Breast epithelium (tissue), 4 donors: Measurements from ENCODE around the gene CADPS. TPM values are rescaled to one million over a fixed set of nuclear protein-coding genes. Genes with fewer than 3 reads are reported as not detected.

ENCODE experiments used
- DNase-seq, 2 donors: peaks; one replicate each; pipeline ENCODE4 v3.0.0-alpha.2; 2019; ENCODE audit warnings: low spot score in 2 of 2
- H3K27ac ChIP-seq, 2 donors: fragments of 200-600 bp; sonication (generic) in 1 of 2; one replicate each; pipeline ENCODE4 v1.5.1; 2016 to 2019; ENCODE audit warnings: mild to moderate bottlenecking in 1 of 2
- H3K27me3 ChIP-seq, 2 donors: fragments of 200-600 bp; sonication (generic) in 1 of 2; one replicate each; pipeline versions ENCODE4 v1.5.1 to v1.6.0; 2017 to 2019; ENCODE audit warnings: control low read depth in 1 of 2, mild to moderate bottlenecking in 1 of 2
- H3K36me3 ChIP-seq: fragments of 200-600 bp; one replicate; pipeline ENCODE4 v1.5.1; 2019
- H3K4me1 ChIP-seq, 2 donors: fragments of 200-600 bp; sonication (generic); one replicate each; pipeline ENCODE4 v1.5.1; 2016 to 2019; ENCODE audit warnings: control low read depth in 1 of 2
- H3K4me3 ChIP-seq, 3 donors: fragments of 200-600 bp; sonication (generic); 1 replicate in 2 of 3; 2 replicates in 1 of 3; pipeline ENCODE4 v1.5.1; 2016 to 2019; ENCODE audit warnings: mild to moderate bottlenecking in 3 of 3, moderate library complexity in 2 of 3
- H3K9me3 ChIP-seq, 2 donors: fragments of 200-600 bp; sonication (generic) in 1 of 2; one replicate each; pipeline ENCODE4 v1.5.1; 2016 to 2019; ENCODE audit warnings: control low read depth in 1 of 2
- POLR2A ChIP-seq: fragments of 450-650 bp; IDR thresholded peaks from one replicate; pipeline ENCODE4 v1.6.1; 2016; ENCODE audit warnings: antibody characterized with exemption, mild to moderate bottlenecking, moderate library complexity
- POLR2AphosphoS5 ChIP-seq, 3 donors: sonication (generic); formaldehyde crosslinking; IDR thresholded peaks; one replicate each; pipeline ENCODE4 v1.6.1; 2017; ENCODE audit warnings: antibody characterized with exemption in 3 of 3
- intact Hi-C: fragments of 100-400 bp; cut with DNase I; formaldehyde crosslinking; loops from one replicate; pipeline ENCODE4 v1.15.1; 2023; ENCODE audit warnings: low total_unique reads
- total RNA-seq, 3 donors: library from RNA; depleted of rRNA; stranded (reverse); fragments of >200 nt; gene quantifications; one replicate each; pipeline ENCODE4 v1.1.0, GENCODE V29; 2016
- TF ChIP-seq, protein P1 (sequence below), 3 donors: fragments of 450-650 bp; IDR thresholded peaks; one replicate each; pipeline ENCODE4 v1.5.1; 2016 to 2017; ENCODE audit warnings: antibody characterized with exemption in 3 of 3, mild to moderate bottlenecking in 3 of 3, moderate library complexity in 3 of 3

The CADPS gene
- total RNA-seq, 3 donors from 2014 or later = under 0.01 to 45.8 (median 0.15) TPM

DNA sequence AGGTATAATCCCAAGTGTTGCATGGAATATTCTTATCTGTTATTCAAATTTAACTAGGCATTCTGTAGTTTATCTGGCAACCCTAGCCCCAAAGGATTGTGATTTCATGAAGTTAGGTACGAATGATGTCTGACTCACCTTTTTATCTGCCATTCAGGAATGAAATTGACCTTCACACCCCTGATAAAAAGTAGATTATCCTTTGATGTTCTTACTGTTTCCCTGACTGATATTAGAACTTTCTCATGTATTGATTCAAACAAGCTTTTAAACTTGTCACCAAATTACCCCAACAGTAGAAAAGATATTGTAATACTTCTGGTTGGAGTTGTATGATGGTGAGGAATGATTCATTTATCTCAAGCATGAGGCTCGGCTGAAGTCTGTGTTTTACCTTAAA, 43.6 kb upstream of the CADPS start:
- intact Hi-C loops = no loop called here
- Histone ChIP-seq H3K4me3 (no peak overlapping the region), H3K4me1 (no peaks in the 10 kb centered on the region), H3K36me3 (no peaks in the 10 kb centered on the region), H3K27ac (no peak overlapping the region), H3K9me3 (no peaks in the 10 kb centered on the region), H3K27me3 (no peaks in the 10 kb centered on the region)
- no peak for DNase-seq
- TF ChIP-seq POLR2AphosphoS5 (IDR thresholded peaks at IDR 0.05) (no peak), POLR2A (no peak)
- TF ChIP-seq, protein P1, sequence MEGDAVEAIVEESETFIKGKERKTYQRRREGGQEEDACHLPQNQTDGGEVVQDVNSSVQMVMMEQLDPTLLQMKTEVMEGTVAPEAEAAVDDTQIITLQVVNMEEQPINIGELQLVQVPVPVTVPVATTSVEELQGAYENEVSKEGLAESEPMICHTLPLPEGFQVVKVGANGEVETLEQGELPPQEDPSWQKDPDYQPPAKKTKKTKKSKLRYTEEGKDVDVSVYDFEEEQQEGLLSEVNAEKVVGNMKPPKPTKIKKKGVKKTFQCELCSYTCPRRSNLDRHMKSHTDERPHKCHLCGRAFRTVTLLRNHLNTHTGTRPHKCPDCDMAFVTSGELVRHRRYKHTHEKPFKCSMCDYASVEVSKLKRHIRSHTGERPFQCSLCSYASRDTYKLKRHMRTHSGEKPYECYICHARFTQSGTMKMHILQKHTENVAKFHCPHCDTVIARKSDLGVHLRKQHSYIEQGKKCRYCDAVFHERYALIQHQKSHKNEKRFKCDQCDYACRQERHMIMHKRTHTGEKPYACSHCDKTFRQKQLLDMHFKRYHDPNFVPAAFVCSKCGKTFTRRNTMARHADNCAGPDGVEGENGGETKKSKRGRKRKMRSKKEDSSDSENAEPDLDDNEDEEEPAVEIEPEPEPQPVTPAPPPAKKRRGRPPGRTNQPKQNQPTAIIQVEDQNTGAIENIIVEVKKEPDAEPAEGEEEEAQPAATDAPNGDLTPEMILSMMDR (IDR thresholded peaks at IDR 0.05) = no peak

DNA sequence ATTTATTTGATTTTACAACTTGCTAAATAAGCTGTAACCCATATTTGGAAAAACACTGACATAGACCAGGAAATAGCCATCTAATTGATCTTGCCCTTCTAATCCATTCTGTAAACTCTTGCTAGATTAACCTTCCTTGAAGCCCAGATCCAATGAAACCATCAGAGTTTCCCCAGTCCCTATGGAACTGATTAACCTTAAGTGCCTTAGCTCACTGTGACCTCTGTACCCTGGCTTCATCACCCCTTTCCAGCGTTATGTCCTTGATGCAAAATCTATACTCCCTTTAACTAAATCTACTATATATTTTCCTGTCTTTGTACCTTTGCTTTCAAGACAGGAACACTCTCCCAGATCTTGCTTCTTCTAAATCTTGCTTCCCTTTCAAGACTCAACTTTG, 42.9 kb upstream of the CADPS start:
- intact Hi-C loops = no loop called here
- Histone ChIP-seq H3K4me3 (no peak overlapping the region), H3K27ac (no peak overlapping the region), H3K36me3 (no peaks in the 10 kb centered on the region), H3K9me3 (no peaks in the 10 kb centered on the region), H3K27me3 (no peaks in the 10 kb centered on the region), H3K4me1 (no peaks in the 10 kb centered on the region)
- no peak for TF ChIP-seq POLR2A
- no peak for TF ChIP-seq POLR2AphosphoS5 (IDR thresholded peaks at IDR 0.05)
- TF ChIP-seq, protein P1 (IDR thresholded peaks at IDR 0.05) = no peak
- no peak for DNase-seq

DNA sequence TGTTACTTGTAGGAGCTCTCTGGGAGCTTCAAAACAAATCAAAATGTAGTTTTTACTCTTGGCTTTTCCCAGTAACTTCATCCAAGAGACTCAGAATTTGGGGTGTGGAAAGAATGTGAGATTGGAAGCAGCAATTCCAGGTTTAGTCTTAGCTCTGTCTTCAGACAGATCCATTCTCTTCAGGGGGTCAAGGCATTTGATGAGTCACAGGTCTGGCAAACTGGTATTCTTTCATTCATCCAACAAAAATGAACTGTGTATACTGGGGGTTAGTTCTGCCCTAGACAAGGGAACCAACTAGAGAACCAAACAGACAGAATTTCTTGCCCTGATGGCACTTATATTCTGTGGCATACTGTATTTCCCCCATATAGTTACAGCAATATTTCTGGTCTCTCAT, 36.3 kb upstream of the CADPS start:
- H3K36me3 ChIP-seq = no peaks in the 10 kb centered on the region
- DNase-seq = no peak
- H3K4me1 ChIP-seq = no peaks in the 10 kb centered on the region
- no peaks in the 10 kb centered on the region for H3K27me3 ChIP-seq
- TF ChIP-seq, protein P1 (IDR thresholded peaks at IDR 0.05) = no peak
- no peak for TF ChIP-seq POLR2AphosphoS5 (IDR thresholded peaks at IDR 0.05)
- TF ChIP-seq POLR2A = no peak
- no peak overlapping the region for H3K4me3 ChIP-seq
- intact Hi-C loops = no loop called here
- H3K27ac ChIP-seq = no peak overlapping the region
- H3K9me3 ChIP-seq = no peaks in the 10 kb centered on the region

DNA sequence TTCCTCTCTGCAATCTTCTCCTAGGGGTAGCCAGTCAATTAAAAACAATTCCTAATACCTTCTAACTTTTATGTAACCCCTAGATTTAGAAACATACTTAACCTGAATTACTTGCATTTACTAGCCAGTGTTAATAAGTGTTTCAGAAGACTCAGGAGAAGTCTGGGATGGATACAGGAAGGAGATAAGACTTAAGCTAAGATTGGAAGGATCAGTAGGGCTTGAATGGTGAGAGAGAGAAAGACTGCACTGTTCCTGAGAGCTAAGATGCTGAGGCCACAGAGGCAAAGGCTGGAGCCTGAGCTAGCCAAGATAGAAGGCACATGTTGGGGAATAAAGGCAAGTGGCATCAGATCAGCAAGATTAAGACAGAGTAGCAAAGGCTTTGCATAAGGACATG, 30.1 kb upstream of the CADPS start:
- intact Hi-C loops = loop anchor here (10.0 kb wide), 1 partner anchor 1591 kb away; no protein-coding TSS in a partner anchor
- Histone ChIP-seq H3K4me3 (no peak overlapping the region), H3K27me3 (no peaks in the 10 kb centered on the region), H3K9me3 (no peaks in the 10 kb centered on the region), H3K36me3 (no peaks in the 10 kb centered on the region), H3K4me1 (no peaks in the 10 kb centered on the region), H3K27ac (no peak overlapping the region)
- TF ChIP-seq, protein P1 (IDR thresholded peaks at IDR 0.05) = no peak
- TF ChIP-seq POLR2A (no peak), POLR2AphosphoS5 (IDR thresholded peaks at IDR 0.05) (no peak)
- no peak for DNase-seq

DNA sequence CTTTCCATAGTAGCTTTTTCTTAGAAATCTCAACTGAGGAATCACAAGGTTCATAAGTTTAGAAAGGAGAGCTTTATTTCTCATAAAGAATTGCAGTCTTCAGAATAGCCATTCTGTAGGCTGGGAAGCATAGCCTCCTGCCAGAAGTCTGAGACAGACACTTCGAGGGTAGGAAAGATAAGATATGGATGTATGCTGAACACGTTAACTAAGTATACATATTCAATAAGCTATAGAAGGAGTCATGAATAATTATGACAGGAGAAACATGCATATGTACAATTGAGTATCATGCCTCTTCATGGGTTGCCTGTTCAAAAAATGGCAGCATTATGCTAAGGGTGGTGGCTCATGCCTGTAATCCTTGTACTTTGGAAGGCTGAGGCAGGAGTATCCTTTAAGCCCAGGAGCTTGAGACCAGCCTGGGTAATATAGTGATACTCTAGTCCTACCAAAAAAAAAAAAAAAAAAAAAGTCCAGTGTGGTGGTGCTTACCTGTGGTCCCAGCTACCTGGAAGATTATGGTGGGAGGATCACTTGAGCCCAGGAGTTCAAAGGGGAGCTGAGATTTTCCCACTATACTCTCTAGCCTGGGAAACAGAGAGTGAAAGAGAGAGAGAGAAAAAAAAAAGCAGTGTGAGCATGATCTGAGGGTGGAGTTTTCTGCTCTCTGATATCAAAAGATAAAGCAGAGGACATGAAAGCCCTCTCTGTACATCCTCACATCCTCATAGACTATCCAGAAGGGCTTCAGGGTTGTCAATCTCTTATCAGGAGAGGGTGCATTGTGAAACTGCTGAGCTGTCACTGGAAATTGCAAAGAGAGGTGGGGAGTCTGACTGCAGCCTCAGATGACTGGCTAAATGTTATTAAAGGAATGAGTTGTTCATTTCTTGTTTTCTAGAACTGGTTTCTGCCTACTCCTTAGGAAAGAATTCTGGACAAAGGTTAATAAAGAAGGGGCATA, 23.6 kb upstream of the CADPS start:
- intact Hi-C loops = no loop called here

More for the DNA sequence above, 23.6 kb upstream of the CADPS start:
- Histone ChIP-seq H3K9me3 (no peaks in the 10 kb centered on the region), H3K27ac (no peak overlapping the region), H3K36me3 (no peaks in the 10 kb centered on the region), H3K4me3 (no peak overlapping the region), H3K27me3 (no peaks in the 10 kb centered on the region), H3K4me1 (no peaks in the 10 kb centered on the region)
- DNase-seq = no peak
- TF ChIP-seq POLR2AphosphoS5 (IDR thresholded peaks at IDR 0.05) (no peak), POLR2A (no peak)
- TF ChIP-seq, protein P1 (IDR thresholded peaks at IDR 0.05) = no peak
